Hematopoietic multipotent progenitor cell treated with erythropoietin and hydrocortisone succinate and interleukin-3 and kit ligand, for 6 days (in vitro differentiated cells): ENCODE data around the gene C11orf68.

ENCODE experiments used
- DNase-seq: peaks from one replicate; pipeline ENCODE4 v3.0.0-alpha.2; 2015

Gene C11orf68

GRCh38 chr11:65911682-65912568 is 6.9 kb downstream of the C11orf68 start:
- DNase-seq: no peak

- DNase-seq: no peak
Measured at GRCh38 chr11:65907878-65908277, 11.0 kb downstream of the C11orf68 start.

- peak; percentile 93 for DNase-seq
Measured at GRCh38 chr11:65906602-65907001, 12.3 kb downstream of the C11orf68 start.

GRCh38 chr11:65903715-65904114 is 15.1 kb downstream of the C11orf68 start:
- DNase-seq: no peak

GRCh38 chr11:65903068-65903481 is 15.8 kb downstream of the C11orf68 start:
- no peak for DNase-seq

GRCh38 chr11:65900899-65901180 is 18.0 kb downstream of the C11orf68 start:
- DNase-seq: no peak

GRCh38 chr11:65900125-65900898 is 18.6 kb downstream of the C11orf68 start, which contains the start of gene FOSL1:
Gene FOSL1 (minus strand): TSS chr11:65900388. CDS start chr11:65900339, 49 bp downstream.
- peak; percentile 94 for DNase-seq

GRCh38 chr11:65899356-65900124 is 19.3 kb downstream of the C11orf68 start:
- peak; percentile 80 for DNase-seq

- DNase-seq: no peak
Measured at GRCh38 chr11:65898656-65899355, 20.1 kb downstream of the C11orf68 start.

- no peak for DNase-seq
Measured at GRCh38 chr11:65897020-65897471, 21.8 kb downstream of the C11orf68 start.

GRCh38 chr11:65896034-65896999 is 22.5 kb downstream of the C11orf68 start:
- no peak for DNase-seq

- no peak for DNase-seq
Measured at GRCh38 chr11:65895482-65895981, 23.3 kb downstream of the C11orf68 start.

- no peak for DNase-seq
Measured at GRCh38 chr11:65894034-65894591, 24.7 kb downstream of the C11orf68 start.

- no peak for DNase-seq
Measured at GRCh38 chr11:65892661-65893317, 26.1 kb downstream of the C11orf68 start.

- DNase-seq: peak; percentile 47
Measured at GRCh38 chr11:65892137-65892540, 26.7 kb downstream of the C11orf68 start.

- peak; percentile 60 for DNase-seq
Measured at GRCh38 chr11:65891219-65892136, 27.4 kb downstream of the C11orf68 start.

GRCh38 chr11:65890324-65891218 is 28.3 kb downstream of the C11orf68 start, which contains the start of gene CCDC85B:
Gene CCDC85B (plus strand): TSS chr11:65890673. CDS start chr11:65890784, 111 bp downstream.
- DNase-seq: peak; percentile 97
